SK-N-MC (cell line): ENCODE measurements around the gene SHANK1.

Experiments used
- EZH2 ChIP-seq: fragments of 200-600 bp; sonication (generic); IDR thresholded peaks from one replicate; pipeline ENCODE4 v1.6.1; 2017; ENCODE audit warnings: antibody characterized with exemption
- POLR2AphosphoS5 ChIP-seq: IDR thresholded peaks from 2 replicates; pipeline ENCODE4 v1.6.1; 2012; ENCODE audit warnings: mild to moderate bottlenecking, low read depth, low read length, borderline replicate concordance

GRCh38 chr19:50723735-50724521 is 4.3 kb upstream of the SHANK1 start:
- TF ChIP-seq POLR2AphosphoS5 (no peak), EZH2 (no peak)
